ENCODE results near the gene EDARADD.
"Not testable (repeated sequence)": the region's sequence is repeated elsewhere in the genome, so short reads cannot be mapped to it uniquely, and the experiment has no call there.

The EDARADD gene

DNA sequence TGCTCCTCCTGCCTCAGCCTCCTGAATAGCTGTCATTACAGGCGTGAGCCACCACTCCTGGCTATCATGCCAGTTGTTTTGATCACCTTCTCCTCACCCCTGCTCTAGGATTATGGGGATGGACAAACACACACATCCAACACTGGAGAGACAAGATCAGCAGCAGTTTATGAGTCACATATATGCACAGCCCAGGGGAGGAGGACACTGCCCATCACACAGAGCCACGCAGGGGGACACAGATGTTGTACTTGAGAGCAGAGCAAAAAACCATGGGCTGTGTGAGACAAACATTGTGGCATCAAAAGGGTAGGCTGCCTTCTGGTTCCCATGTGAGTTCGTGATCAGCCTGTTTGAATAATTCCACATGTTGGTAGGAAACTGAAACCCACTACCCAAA is 32.1 kb downstream of the EDARADD start:
- FAIRE-seq (no peak), DNase-seq (ENCODE audit: insufficient read length, low spot score) (no peak)

DNA sequence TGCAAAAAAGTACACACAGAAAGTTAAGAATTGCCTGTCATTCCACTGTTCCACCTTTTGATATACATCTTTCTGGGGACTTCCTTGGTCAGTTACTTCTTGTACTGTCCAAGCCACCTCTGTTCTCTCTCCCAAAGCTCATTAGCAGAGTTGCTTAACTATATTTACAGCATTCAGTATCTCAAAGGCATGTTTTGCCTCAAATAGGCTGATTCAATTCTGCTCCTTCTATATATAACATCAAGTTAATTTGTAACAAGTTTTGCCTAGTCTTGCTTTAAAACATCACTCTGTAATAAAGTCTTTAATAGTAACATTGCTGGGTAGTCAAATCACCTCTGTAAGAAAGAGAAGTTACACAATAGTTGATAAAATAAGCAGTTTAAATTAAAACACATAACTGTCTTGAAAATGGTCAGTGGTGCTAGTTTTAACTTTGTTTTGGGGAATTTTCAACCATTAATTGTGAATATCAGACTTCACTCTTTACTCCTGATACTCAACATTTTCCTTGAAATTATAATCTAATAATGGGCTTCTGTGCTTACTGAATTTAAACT is 35.7 kb downstream of the EDARADD start:
- FAIRE-seq: peak; percentile 78
- no peak for DNase-seq (ENCODE audit: insufficient read length, low spot score)

- DNase-seq (ENCODE audit: insufficient read length, low spot score) (no peak), FAIRE-seq (no peak)
Measured at GRCh38 chr1:236433819-236434315, 39.8 kb downstream of the EDARADD start.

DNA sequence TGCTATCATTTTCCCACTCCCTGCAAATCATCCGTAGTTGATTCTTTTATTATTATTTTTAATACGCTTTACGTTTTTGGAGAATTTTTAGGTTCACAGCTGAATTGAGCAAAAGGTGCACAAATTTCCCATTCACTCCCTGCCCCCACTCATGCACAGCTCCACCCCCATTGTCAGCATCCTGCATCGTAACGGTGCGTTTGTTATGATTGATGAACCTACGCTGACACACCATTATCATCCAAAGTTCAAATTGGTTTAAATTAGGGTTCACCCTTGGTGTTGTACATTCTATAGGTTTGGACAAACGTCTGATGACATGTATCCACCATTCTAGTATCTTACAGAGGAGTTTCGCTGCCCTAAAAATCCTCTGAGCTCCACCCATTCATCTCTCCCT is 44.5 kb downstream of the EDARADD start:
- DNase-seq (ENCODE audit: insufficient read length, low spot score) (no peak), FAIRE-seq (no peak)

DNA sequence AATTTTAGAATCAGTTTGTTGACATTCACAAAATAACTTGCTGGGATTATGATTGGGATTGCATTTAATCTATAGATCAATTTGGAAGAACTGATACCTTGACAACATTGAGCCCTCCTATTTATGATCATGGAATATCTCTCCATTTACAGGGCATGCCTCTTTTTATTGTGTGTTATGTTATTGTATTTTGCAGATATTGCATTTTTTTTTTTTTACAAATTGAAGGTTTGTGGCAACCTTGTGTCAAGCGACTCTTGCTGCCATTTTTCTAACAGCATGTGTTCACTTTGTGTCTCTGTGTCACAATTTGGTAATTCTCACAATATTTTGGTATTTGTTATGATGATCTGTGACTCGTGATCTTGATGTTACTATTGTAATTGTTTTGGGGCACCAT is 46.3 kb downstream of the EDARADD start:
- DNase-seq (ENCODE audit: insufficient read length, low spot score): no peak
- no peak for FAIRE-seq

DNA sequence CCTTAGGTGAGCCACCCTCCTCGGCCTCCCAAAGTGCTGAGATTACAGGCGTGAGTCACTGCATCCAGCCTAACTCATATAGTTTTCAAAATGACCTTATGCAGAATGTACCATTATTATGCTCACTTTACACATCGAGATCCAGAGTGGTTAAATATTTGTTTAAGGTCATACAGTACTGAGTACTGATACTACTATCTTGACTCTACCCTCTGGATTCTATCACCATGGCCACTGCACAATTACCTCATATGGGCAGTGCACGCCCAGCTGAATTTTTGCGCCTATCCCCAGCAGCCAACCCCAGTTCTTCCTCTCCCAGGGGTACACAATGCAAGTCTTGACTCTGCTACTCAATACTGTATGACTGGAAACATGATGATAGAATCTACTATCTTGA is 56.7 kb downstream of the EDARADD start:
- FAIRE-seq: no peak
- no peak for DNase-seq (ENCODE audit: insufficient read length, low spot score)

DNA sequence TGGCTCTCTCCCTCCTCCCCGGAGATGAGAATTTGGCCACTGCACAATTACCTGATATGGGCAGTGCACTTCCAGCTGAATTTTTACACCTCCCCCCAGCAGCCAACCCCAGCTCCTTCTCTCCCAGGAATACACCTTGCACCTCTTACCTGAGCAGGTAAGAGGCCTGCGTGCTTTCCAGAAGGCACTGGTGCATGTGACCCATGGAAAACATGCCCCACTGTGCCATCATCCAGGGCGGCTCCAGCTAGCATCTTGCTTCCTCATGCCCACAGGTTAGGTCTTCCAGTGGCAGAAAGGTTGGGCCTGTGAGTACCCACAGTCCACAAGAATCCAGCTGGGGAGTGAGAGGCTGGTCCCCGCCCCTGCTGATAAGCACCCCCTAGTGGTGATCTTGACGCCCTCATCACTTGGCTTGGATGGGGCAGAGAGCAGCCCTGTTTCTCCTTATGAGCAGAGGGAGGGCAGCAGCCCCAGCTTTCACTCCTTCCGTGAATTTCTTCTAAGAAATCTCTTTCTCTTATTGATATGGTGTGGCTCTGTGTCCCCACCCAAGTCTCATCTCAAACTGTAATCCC is 57.8 kb downstream of the EDARADD start:
- DNase-seq (ENCODE audit: insufficient read length, low spot score): peak; percentile 42

DNA sequence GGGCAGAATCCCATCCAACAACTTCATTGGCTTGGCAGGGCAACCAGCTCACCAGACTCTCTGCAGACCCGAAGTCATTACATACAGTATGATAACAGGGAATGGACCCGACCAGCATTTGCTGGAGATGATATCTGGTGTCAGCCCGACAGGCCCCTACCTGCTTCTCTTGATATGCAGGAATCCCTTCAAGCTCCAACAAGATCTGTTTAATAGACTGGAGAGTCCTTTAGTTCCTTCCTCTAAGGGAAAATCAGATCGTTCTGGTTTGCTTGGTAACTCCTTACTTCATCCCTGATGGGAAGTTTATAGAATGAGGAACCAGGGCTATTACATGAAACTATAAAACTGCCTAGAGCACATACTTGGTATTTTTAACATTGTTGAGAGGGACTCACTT is 61.2 kb downstream of the EDARADD start:
- DNase-seq (ENCODE audit: insufficient read length, low spot score) (no peak), FAIRE-seq (no peak)

More for the DNA sequence above, 57.8 kb downstream of the EDARADD start:
- FAIRE-seq: no peak

- DNase-seq (ENCODE audit: insufficient read length, low spot score): no peak
- no peak for FAIRE-seq
Measured at GRCh38 chr1:236457775-236458174, 63.7 kb downstream of the EDARADD start.

- DNase-seq (ENCODE audit: insufficient read length, low spot score): no peak
- no peak for FAIRE-seq
Measured at GRCh38 chr1:236458996-236459395, 64.9 kb downstream of the EDARADD start.

GRCh38 chr1:236460103-236460502 is 66.0 kb downstream of the EDARADD start:
- FAIRE-seq (no peak), DNase-seq (ENCODE audit: insufficient read length, low spot score) (no peak)

DNA sequence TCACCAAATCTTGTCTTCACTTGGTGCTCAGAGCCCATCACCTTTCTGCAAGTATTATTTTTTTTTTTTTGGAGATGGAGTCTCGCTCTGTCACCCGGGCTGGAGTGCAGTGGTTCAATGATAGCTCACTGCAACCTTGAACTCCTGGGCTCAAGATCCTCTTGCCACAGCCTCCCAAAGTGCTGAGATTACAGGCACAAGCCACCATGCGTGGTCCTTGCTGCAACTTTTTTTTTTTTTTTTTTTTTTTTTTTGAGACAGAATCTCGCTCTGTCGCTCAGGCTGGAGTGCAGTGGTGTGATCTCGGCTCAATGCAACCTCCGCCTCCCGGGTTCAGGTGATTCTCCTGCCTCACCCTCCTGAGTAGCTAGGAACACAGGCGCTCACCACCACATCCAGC is 70.1 kb downstream of the EDARADD start:
- not testable (repeated sequence) for DNase-seq (ENCODE audit: insufficient read length, low spot score); FAIRE-seq

- DNase-seq (ENCODE audit: insufficient read length, low spot score): no peak
- no peak for FAIRE-seq
Measured at GRCh38 chr1:236465231-236465958, 71.3 kb downstream of the EDARADD start.

- DNase-seq (ENCODE audit: insufficient read length, low spot score): peak; percentile 31
- peak; percentile 89 for FAIRE-seq
Measured at GRCh38 chr1:236465959-236466303, 71.8 kb downstream of the EDARADD start.

- FAIRE-seq (no peak), DNase-seq (ENCODE audit: insufficient read length, low spot score) (no peak)
Measured at GRCh38 chr1:236467327-236467641, 73.2 kb downstream of the EDARADD start.

- DNase-seq (ENCODE audit: insufficient read length, low spot score): no peak
- FAIRE-seq: no peak
Measured at GRCh38 chr1:236468625-236469024, 74.5 kb downstream of the EDARADD start.

DNA sequence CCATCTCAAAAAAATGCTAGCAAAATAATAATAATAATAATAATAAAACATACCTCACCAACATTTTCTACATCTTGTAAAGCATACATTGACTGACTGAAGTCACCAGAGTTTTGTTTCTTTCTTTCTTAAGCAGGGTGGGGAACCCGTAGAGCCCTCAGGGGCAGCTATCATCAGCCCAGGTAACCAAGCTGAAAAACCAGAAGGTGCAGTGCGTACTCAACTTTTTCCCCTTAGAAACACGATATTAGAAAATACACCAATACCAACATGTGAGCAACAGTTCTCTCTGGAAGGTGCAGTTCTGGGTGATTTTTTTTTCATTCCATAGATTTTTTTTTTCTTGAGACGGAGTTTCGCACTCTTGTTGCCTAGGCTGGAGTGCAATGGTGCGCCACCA is 75.4 kb downstream of the EDARADD start:
- DNase-seq (ENCODE audit: insufficient read length, low spot score): no peak
- no peak for FAIRE-seq

- no peak for DNase-seq (ENCODE audit: insufficient read length, low spot score)
- FAIRE-seq: no peak
Measured at GRCh38 chr1:236471096-236471495, 77.0 kb downstream of the EDARADD start.

GRCh38 chr1:236471653-236472052 is 77.6 kb downstream of the EDARADD start:
- no peak for FAIRE-seq

DNA sequence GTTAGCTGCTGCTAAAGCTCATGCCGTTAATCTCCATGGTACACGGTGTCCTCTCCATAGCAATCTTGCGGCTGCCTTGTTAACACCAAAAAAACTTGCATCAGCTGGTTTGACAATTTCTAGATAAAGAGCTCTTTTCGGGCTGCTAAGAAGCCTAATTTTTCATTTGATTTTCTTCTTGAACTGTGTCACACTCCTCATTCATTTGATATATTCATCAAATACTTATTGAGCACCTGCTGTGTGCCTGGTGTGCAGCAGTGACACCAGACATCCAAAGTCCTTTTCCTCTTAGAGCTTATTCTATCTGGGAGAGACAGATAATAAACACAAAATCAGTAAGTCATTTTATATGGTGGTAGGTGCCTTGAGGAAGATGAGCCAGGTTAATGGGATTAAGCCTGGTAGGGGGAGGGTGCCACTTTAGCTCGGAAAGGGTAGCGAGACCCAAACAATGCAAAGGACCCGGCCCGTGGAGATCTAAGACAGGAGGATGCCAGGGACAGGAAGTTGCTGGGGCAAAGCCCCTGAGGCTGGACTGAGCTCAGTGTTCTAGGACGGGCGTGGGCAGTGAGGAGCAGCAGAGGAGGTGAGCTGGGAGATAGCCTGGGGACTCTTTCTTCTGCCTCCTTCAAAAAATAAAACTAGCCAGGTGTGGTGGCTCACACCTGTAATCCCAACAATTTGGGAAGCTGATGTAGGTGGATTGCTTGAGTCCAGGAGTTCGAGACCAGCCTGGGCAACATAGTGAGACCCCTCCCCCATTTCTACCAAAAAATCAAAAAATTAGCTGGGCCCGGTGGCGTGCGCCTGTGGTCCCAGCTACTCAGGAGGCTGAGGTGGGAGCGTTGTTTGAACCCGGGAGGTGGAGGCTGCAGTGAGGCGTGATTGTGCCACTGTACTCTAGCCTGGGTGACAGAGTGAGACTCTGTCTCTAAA is 79.0 kb downstream of the EDARADD start:
- DNase-seq (ENCODE audit: insufficient read length, low spot score) (no peak), FAIRE-seq (no peak)

More at GRCh38 chr1:236471653-236472052, 77.6 kb downstream of the EDARADD start:
- DNase-seq (ENCODE audit: insufficient read length, low spot score): no peak

GRCh38 chr1:236476019-236476418 is 81.9 kb downstream of the EDARADD start:
- FAIRE-seq (no peak), DNase-seq (ENCODE audit: insufficient read length, low spot score) (no peak)

Data from GM19239 (cell line).